Stomach (tissue), 9 donors: ENCODE measurements around the gene ANGPTL5. TPM values are rescaled to one million over a fixed set of nuclear protein-coding genes. Genes with fewer than 3 reads are reported as not detected.
A peak's percentile ranks its signal among the peaks of the same experiment; 100 is the strongest.

Source experiments
- DNase-seq, 2 donors: peaks; one replicate each; pipeline versions ENCODE4 v3.0.0 to v3.0.0-alpha.2; 2013 to 2019
- H3K27ac ChIP-seq, 5 donors: fragments of 200-600 bp in 4 of 5; sonication (generic) in 4 of 5; one replicate each; pipeline ENCODE4 v1.5.1; 2013 to 2019; ENCODE audit warnings: mild to moderate bottlenecking in 1 of 5, moderate library complexity in 1 of 5
- H3K27me3 ChIP-seq, 3 donors: fragments of 200-600 bp; sonication (generic); one replicate each; pipeline ENCODE4 v1.5.1; 2017 to 2019; ENCODE audit warnings: mixed run types in 1 of 3
- H3K36me3 ChIP-seq, 4 donors: fragments of 200-600 bp; sonication (generic); 1 replicate in 3 of 4; 2 replicates in 1 of 4; pipeline ENCODE4 v1.5.1; 2016 to 2019
- H3K4me1 ChIP-seq, 4 donors: fragments of 200-600 bp; sonication (generic); one replicate each; pipeline ENCODE4 v1.5.1; 2016 to 2019
- H3K4me3 ChIP-seq, 4 donors: fragments of 200-600 bp; sonication (generic) in 3 of 4; one replicate each; pipeline ENCODE4 v1.5.1; 2016 to 2019; ENCODE audit warnings: mild to moderate bottlenecking in 1 of 4
- H3K9me3 ChIP-seq, 4 donors: fragments of 200-600 bp; sonication (generic); one replicate each; pipeline ENCODE4 v1.5.1; 2016 to 2019
- EP300 ChIP-seq: sonication (generic); formaldehyde crosslinking; IDR thresholded peaks from one replicate; pipeline ENCODE4 v1.6.1; 2017; ENCODE audit warnings: antibody characterized with exemption
- POLR2A ChIP-seq, 4 donors: fragments of 450-650 bp; IDR thresholded peaks; one replicate each; pipeline ENCODE4 v1.6.1; 2016; ENCODE audit warnings: antibody characterized with exemption in 4 of 4, control low read depth in 2 of 4, mild to moderate bottlenecking in 1 of 4, moderate library complexity in 1 of 4
- POLR2AphosphoS5 ChIP-seq, 3 donors: sonication (generic); formaldehyde crosslinking; IDR thresholded peaks; one replicate each; pipeline ENCODE4 v1.6.1; 2016; ENCODE audit warnings: antibody characterized with exemption in 3 of 3
- WGBS, 5 donors: extraction: QIAGEN DNeasy Blood & Tissue Kit in 3 of 5; methylation state at CpG; one replicate each; pipeline versions ENCODE4 v1.1.5 to v1.1.7; 2013 to 2018; 5-methylcytosine and 5-hydroxymethylcytosine counted together
- intact Hi-C: fragments of 100-400 bp; cut with DNase I; formaldehyde crosslinking; loops from one replicate; pipeline ENCODE4 v1.15.1; 2023; ENCODE audit warnings: low total_unique reads
- polyA plus RNA-seq, 3 donors: library from polyadenylated mRNA; stranded (reverse); fragments of 200-250 nt; gene quantifications; one replicate each; pipeline ENCODE4 v1.2.3, GENCODE V29; 2013
- total RNA-seq, 5 donors: library from RNA; depleted of rRNA; stranded (reverse); fragments of >200 nt; gene quantifications; one replicate each; pipeline versions ENCODE4 v1.1.0 to v1.2.3, GENCODE V29; 2014 to 2016
- TF ChIP-seq, protein P1 (sequence below), 7 experiments: fragments of 450-650 bp in 4 of 7; fragments of 200-600 bp in 3 of 7; sonication (generic) in 3 of 7; IDR thresholded peaks; one replicate each; pipeline ENCODE4 v1.5.1; 2016 to 2019; ENCODE audit warnings: antibody characterized with exemption in 7 of 7, control low read depth in 2 of 7, mild to moderate bottlenecking in 1 of 7
- donor health status: healthy with polysubstance abuse.
- donor health status: Bipolar disorder and iron deficiency.
- donor health status: healthy.

Gene ANGPTL5
- total and polyA plus RNA-seq, 8 donors = 0.05 TPM; not detected in 7

DNA sequence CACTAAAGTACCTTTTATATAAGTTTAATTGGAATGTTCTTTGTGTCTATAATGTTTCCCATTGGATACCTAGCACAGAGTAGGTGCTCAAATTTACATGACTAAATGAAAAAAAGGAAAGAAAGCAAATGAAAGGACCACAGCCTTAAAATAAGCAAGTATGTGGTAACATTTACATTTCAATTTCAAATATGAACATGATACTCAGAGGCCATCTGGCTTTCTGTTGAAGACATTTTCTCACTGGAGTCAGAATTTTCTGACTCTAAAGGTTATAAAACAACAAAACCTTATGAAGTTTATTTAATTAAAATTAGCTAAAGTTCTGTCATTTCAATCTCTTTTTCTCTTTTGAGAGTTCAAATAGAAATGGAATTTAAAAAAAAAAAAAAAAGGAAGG is 904 bp upstream of the ANGPTL5 start:
- TF ChIP-seq POLR2AphosphoS5 (IDR thresholded peaks at IDR 0.05) = no peak
- TF ChIP-seq EP300 = no peak
- TF ChIP-seq, protein P1, sequence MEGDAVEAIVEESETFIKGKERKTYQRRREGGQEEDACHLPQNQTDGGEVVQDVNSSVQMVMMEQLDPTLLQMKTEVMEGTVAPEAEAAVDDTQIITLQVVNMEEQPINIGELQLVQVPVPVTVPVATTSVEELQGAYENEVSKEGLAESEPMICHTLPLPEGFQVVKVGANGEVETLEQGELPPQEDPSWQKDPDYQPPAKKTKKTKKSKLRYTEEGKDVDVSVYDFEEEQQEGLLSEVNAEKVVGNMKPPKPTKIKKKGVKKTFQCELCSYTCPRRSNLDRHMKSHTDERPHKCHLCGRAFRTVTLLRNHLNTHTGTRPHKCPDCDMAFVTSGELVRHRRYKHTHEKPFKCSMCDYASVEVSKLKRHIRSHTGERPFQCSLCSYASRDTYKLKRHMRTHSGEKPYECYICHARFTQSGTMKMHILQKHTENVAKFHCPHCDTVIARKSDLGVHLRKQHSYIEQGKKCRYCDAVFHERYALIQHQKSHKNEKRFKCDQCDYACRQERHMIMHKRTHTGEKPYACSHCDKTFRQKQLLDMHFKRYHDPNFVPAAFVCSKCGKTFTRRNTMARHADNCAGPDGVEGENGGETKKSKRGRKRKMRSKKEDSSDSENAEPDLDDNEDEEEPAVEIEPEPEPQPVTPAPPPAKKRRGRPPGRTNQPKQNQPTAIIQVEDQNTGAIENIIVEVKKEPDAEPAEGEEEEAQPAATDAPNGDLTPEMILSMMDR (IDR thresholded peaks at IDR 0.05) = no peak
- no peak for TF ChIP-seq POLR2A (IDR thresholded peaks at IDR 0.05)
- Histone ChIP-seq H3K4me1 (peaks cover 8 to 32% (median 20%) of the 10 kb centered on the region in 4 donors), H3K4me3 (no peak overlapping the region), H3K36me3 (no peaks in the 10 kb centered on the region), H3K9me3 (no peaks in the 10 kb centered on the region), H3K27ac (no peak overlapping the region), H3K27me3 (no peaks in the 10 kb centered on the region)
- DNase-seq = no peak
- intact Hi-C loops = no loop called here

DNA sequence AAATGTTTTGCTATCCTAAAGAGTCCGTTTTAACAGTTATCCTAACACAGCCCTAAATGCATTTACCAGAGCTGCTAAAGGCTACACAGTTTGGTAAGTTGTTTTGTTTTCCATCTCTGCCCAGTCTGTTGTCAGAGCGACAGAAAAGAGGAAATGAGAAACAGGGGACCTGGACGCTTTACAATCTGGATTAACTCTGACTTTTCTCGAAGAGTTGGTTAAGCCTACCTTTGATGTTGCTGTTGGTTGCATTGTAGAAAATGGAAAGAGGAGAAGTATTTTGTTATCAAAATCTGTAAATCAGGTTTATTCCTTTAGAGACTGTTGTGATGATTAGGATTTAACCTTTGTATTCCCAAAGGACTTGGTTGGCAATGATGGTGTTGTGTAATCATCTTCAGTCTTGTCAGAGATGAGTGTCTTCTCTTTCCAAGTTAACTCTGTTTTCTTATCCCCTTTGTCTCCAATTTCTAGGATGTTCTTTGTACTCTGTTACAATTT is 481 bp downstream of the ANGPTL5 start:
- peak overlapping the region; percentile 63 to 91 (median 72) for H3K4me3 ChIP-seq
- TF ChIP-seq POLR2A (IDR thresholded peaks at IDR 0.05) (no peak), EP300 (no peak), POLR2AphosphoS5 (IDR thresholded peaks at IDR 0.05) (no peak)
- TF ChIP-seq, protein P1 (IDR thresholded peaks at IDR 0.05) = no peak

DNA sequence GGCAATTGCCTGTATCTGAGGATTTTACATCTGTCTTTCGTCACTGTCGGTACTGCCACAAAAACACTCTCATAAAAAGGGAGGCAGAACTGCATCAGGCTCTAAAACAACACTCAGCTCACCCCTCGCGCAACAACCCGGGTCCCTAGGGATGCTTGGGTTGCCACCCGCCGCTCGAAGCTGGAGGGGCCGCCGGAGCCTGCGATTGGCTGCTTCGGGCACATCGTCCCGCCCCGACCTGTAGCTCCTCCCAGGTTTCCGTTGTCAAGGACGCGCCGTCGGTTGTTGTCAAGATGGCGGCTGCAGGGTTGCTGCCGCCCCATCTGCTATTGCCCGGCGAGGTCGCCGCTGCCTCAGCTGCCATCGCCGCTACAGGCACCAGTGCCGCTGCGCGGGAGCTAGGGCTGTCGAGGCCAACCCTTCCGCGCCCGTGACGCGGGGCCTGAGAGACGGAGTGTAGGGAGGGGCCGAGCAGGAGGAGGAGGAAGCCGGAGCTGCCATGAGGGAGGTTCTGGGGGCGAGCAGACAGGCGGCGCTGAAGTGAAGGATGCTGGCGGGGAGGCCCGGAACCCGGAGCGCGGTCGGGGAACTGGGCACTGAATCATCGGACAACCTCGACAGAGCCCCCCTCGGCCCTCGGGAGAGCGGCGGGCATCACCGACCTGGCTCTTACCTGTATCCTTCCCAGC is 1.4 kb downstream of the ANGPTL5 start, which contains the start of gene CEP126:
Gene CEP126 (plus strand): TSS at position 273 of the 689 bp plus-strand sequence. CDS start 275 bp downstream, at position 548.
- no peaks in the 10 kb centered on the region for H3K36me3 ChIP-seq
- no peaks in the 10 kb centered on the region for H3K9me3 ChIP-seq
- H3K4me1 ChIP-seq = peaks cover 8 to 32% (median 21%) of the 10 kb centered on the region in 4 donors
- H3K4me3 ChIP-seq = peak within 1 kb of the TSS; percentile 63 to 91 (median 72)
- DNase-seq = peak; percentile 93 to 98
- no peak for TF ChIP-seq POLR2A (IDR thresholded peaks at IDR 0.05)
- no peak for TF ChIP-seq EP300
- peak; percentile 3 to 78 (median 23) for TF ChIP-seq POLR2AphosphoS5 (IDR thresholded peaks at IDR 0.05)
- TF ChIP-seq, protein P1 (IDR thresholded peaks at IDR 0.05) = peak in 3 of 7 experiments; percentile 45 to 56 (median 51)
- no peaks in the 10 kb centered on the region for H3K27me3 ChIP-seq
- WGBS, 5 donors = 0 to 1% (median 0%) methylated on average over 21 to 56 of the region's 56 CpGs
- H3K27ac ChIP-seq = peak within 1 kb of the TSS; percentile 75 to 89 (median 83)
- intact Hi-C loops = no loop called here

More for the DNA sequence above, 481 bp downstream of the ANGPTL5 start:
- Histone ChIP-seq H3K27me3 (no peaks in the 10 kb centered on the region), H3K36me3 (no peaks in the 10 kb centered on the region), H3K4me1 (peaks cover 8 to 32% (median 20%) of the 10 kb centered on the region in 4 donors), H3K27ac (peak overlapping the region in 4 of 5 donors; percentile 77 to 89 (median 84)), H3K9me3 (no peaks in the 10 kb centered on the region)
- 5 to 36% (median 26%) methylated on average over 4 of the region's 4 CpGs for WGBS, 5 donors
- intact Hi-C loops = no loop called here
- DNase-seq = peak in 1 of 2 donors; percentile 72

DNA sequence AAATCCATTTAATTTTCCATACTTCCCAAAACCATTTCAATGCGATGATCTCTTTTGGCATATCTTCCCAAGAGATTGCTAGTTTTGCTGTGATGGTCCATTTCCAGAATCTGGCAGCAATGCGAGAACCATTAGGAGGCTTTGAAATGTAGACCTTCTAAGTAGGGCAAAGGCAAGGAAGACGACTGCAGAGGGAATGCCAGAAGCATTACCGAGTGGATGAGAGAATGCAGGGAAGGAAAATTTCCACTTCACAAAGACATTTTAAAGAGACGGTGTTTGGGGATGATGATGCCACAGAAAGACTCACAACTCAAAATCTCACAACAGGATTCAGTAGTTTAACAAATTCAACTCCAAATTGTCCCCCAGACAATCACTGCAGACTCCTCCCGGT is 2.0 kb downstream of the ANGPTL5 start:
- DNase-seq = peak in 1 of 2 donors; percentile 71
- TF ChIP-seq, protein P1 (IDR thresholded peaks at IDR 0.05) = no peak
- 9 to 12% (median 11%) methylated on average over 6 of the region's 6 CpGs for WGBS, 5 donors
- H3K27ac ChIP-seq = peak overlapping the region in 4 of 5 donors; percentile 77 to 89 (median 84)
- no peaks in the 10 kb centered on the region for H3K9me3 ChIP-seq
- H3K4me3 ChIP-seq = peak overlapping the region; percentile 63 to 91 (median 72)
- no peaks in the 10 kb centered on the region for H3K27me3 ChIP-seq
- intact Hi-C loops = no loop called here
- H3K4me1 ChIP-seq = peaks cover 8 to 32% (median 22%) of the 10 kb centered on the region in 4 donors
- no peaks in the 10 kb centered on the region for H3K36me3 ChIP-seq
